Measurements from ENCODE around the gene LEFTY1. TPM values are rescaled to one million over a fixed set of nuclear protein-coding genes. Genes with fewer than 3 reads are reported as not detected.
"Not testable (repeated sequence)": the region's sequence is repeated elsewhere in the genome, so short reads cannot be mapped to it uniquely, and the experiment has no call there.

The LEFTY1 gene
- total and polyA plus RNA-seq, 2 of the 13 experiments (the other 11 are each of a cell fraction or from before 2014, with no cell fraction given): 0.29 to 0.79 TPM

DNA sequence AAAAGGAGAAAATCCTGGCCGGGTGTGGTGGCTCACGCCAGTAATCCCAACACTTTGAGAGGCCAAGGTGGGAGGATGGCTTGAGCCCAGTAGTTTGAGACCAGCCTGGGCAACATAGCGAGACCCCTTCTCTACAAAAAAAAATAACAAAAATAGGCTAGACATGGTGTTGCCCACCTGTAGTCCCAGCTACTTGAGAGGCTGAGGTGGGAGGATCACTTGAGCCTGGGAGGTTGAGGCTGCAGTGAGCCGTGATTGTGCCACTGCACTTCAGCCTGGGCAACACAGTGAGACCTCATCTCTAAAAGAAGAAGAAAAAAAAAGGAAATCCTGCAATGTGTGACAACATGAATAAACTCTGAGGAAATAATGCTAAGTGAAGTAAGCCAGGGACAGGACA lies 52.6 kb downstream of the LEFTY1 start:
- CTCF ChIA-PET (ENCODE audit: low intra/inter-chr PET ratio, low total read pairs); intact Hi-C loops (cut with micrococcal nuclease; ENCODE audit: unreplicated experiment); H4K20me1 ChIP-seq (ENCODE audit: insufficient read depth, low read length); H3K27me3 ChIP-seq (ENCODE audit: control insufficient read depth in 1 of 2, insufficient read depth in 2 of 2, low read length in 2 of 2); H3K9me3 ChIP-seq (ENCODE audit: low read length); POLR2A ChIA-PET; H3K27ac ChIP-seq (ENCODE audit: extremely low read length, insufficient read depth, low read length); ATAC-seq; FAIRE-seq; H3K4me2 ChIP-seq (ENCODE audit: low read depth, low read length); in situ Hi-C loops (cut with HindIII; ENCODE audit: extremely low pct_ligation_motif_present, low pct_unique_long_range_greater_than_20kb); H2AFZ ChIP-seq (ENCODE audit: low read length); H3K4me1 ChIP-seq (ENCODE audit: insufficient read depth, low read length); H3K9ac ChIP-seq (ENCODE audit: insufficient read depth, low read depth, low read length); DNase-seq (ENCODE audit: low spot score); H3K4me3 ChIP-seq (replicated peaks in 1 of 3; ENCODE audit: insufficient read depth in 1 of 3, low read depth in 2 of 3, low read length in 3 of 3); BruUV-seq (replicated peaks); H3K79me2 ChIP-seq (ENCODE audit: insufficient read depth, low read length): not testable (repeated sequence)
- WGBS (ENCODE audit: low lambda C conversion rate): 96% methylated on average over 4 of the region's 4 CpGs
- peaks cover 14 to 66% of the 10 kb centered on the region in 2 experiments for H3K36me3 ChIP-seq (replicated peaks in 1 of 2; ENCODE audit: control insufficient read depth in 1 of 2, insufficient read depth in 2 of 2, low read length in 2 of 2)

Small RNA genes within 50 kb of the gene (microRNA-seq; reads per million reads assigned to microRNA genes)
- gene MIR6741: not detected

Small RNA genes within 50 kb of the gene (small RNA-seq; reads per million reads assigned to genes)
- 0 reads per million in 3 experiments for gene AL117348.1 (ENCODE audit: insufficient read depth in 2 of 3, insufficient read length in 3 of 3, low read depth in 2 of 3, low replicate concordance in 1 of 3)

Other genes starting within 250 kb of the LEFTY1 start
- gene ENAH, start 236.0 kb downstream of the LEFTY1 start, total RNA-seq (2016; rRNA removed; fragmentation: Illumina TruSeq; extraction: Trizol): 58.3 and 60.2 TPM in 2 replicates
- gene ENAH, start 236.0 kb downstream of the LEFTY1 start, polyA plus RNA-seq (2011; rRNA removed): 21.9 and 22.1 TPM in 2 replicates
- gene SRP9, start 111.3 kb downstream of the LEFTY1 start, total RNA-seq (2016; rRNA removed; fragmentation: Illumina TruSeq; extraction: Trizol): 251 and 524 TPM in 2 replicates
- gene SRP9, start 111.3 kb downstream of the LEFTY1 start, polyA plus RNA-seq (2011; rRNA removed): 217 and 307 TPM in 2 replicates
- 28.8 and 36.5 TPM in 2 replicates for gene EPHX1, start 79.0 kb downstream of the LEFTY1 start, total RNA-seq (2016; rRNA removed; fragmentation: Illumina TruSeq; extraction: Trizol)
- 27.7 and 38.3 TPM in 2 replicates for gene EPHX1, start 79.0 kb downstream of the LEFTY1 start, polyA plus RNA-seq (2011; rRNA removed)
- gene TMEM63A, start 6.8 kb downstream of the LEFTY1 start, total RNA-seq (2016; rRNA removed; fragmentation: Illumina TruSeq; extraction: Trizol): 6.8 and 23.9 TPM in 2 replicates
- 53.3 and 68.4 TPM in 2 replicates for gene TMEM63A, start 6.8 kb downstream of the LEFTY1 start, polyA plus RNA-seq (2011; rRNA removed)
- 47.8 and 49.5 TPM in 2 replicates for gene PYCR2, start 35.1 kb upstream of the LEFTY1 start, total RNA-seq (2016; rRNA removed; fragmentation: Illumina TruSeq; extraction: Trizol)
- gene PYCR2, start 35.1 kb upstream of the LEFTY1 start, polyA plus RNA-seq (2011; rRNA removed): 47.2 and 54.2 TPM in 2 replicates
- 0.13 and 0.15 TPM in 2 replicates for gene LEFTY2, start 52.1 kb upstream of the LEFTY1 start, total RNA-seq (2016; rRNA removed; fragmentation: Illumina TruSeq; extraction: Trizol)
- gene LEFTY2, start 52.1 kb upstream of the LEFTY1 start, polyA plus RNA-seq (2011; rRNA removed): 0.33 and 0.42 TPM in 2 replicates
- 19.6 and 24.7 TPM in 2 replicates for gene SDE2, start 110.2 kb upstream of the LEFTY1 start, total RNA-seq (2016; rRNA removed; fragmentation: Illumina TruSeq; extraction: Trizol)
- gene SDE2, start 110.2 kb upstream of the LEFTY1 start, polyA plus RNA-seq (2011; rRNA removed): 9.3 and 10.8 TPM in 2 replicates
- gene H3-3A, start 173.6 kb upstream of the LEFTY1 start, total RNA-seq (2016; rRNA removed; fragmentation: Illumina TruSeq; extraction: Trizol): 221 and 312 TPM in 2 replicates
- 244 and 320 TPM in 2 replicates for gene H3-3A, start 173.6 kb upstream of the LEFTY1 start, polyA plus RNA-seq (2011; rRNA removed)